Body of pancreas (tissue), 4 donors: Measurements from ENCODE around the gene TMEM242.

Source experiments
- POLR2A ChIP-seq, 3 donors: fragments of 450-650 bp; IDR thresholded peaks; one replicate each; pipeline ENCODE4 v1.6.1; 2016; ENCODE audit warnings: antibody characterized with exemption in 3 of 3, mild to moderate bottlenecking in 2 of 3
- TF ChIP-seq, protein P1 (sequence below), 7 experiments: fragments of 450-650 bp in 4 of 7; fragments of 200-600 bp in 3 of 7; sonication (generic) in 3 of 7; IDR thresholded peaks; one replicate each; pipeline ENCODE4 v1.5.1; 2016 to 2019; ENCODE audit warnings: antibody characterized with exemption in 7 of 7

DNA sequence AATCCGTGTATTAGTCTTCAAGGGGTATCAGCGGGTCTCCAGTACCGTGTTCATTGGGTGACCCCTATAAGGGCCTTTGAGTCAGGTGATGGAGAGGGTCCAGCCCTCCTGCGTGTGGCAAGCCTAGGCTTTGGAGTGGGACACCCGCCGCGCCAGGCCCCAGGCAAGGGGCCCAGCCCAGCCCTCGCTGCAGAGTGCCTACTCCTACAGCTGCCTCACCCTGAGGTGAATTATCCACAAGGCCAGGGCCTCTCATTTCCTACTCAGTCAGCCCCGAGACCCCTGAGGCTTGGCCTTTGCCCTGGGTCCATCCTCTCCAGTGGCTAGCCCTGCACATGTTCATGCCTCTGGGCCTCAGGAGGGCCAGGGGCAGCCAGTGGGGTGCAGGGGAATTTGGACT lies 45.1 kb downstream of the TMEM242 start:
- TF ChIP-seq, protein P1, sequence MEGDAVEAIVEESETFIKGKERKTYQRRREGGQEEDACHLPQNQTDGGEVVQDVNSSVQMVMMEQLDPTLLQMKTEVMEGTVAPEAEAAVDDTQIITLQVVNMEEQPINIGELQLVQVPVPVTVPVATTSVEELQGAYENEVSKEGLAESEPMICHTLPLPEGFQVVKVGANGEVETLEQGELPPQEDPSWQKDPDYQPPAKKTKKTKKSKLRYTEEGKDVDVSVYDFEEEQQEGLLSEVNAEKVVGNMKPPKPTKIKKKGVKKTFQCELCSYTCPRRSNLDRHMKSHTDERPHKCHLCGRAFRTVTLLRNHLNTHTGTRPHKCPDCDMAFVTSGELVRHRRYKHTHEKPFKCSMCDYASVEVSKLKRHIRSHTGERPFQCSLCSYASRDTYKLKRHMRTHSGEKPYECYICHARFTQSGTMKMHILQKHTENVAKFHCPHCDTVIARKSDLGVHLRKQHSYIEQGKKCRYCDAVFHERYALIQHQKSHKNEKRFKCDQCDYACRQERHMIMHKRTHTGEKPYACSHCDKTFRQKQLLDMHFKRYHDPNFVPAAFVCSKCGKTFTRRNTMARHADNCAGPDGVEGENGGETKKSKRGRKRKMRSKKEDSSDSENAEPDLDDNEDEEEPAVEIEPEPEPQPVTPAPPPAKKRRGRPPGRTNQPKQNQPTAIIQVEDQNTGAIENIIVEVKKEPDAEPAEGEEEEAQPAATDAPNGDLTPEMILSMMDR (IDR thresholded peaks at IDR 0.05), result no peak
- no peak for TF ChIP-seq POLR2A (IDR thresholded peaks at IDR 0.05)
